ENCODE measurements around the gene DEGS2. TPM values are rescaled to one million over a fixed set of nuclear protein-coding genes. Genes with fewer than 3 reads are reported as not detected.

Gene DEGS2
- polyA plus RNA-seq, 2 of the 4 experiments (the other 2 are of a cell fraction) = 0.93 to 2.3 TPM

- no peak for TF ChIP-seq POLR2AphosphoS2 (conservative IDR thresholded peaks at IDR 0.05; ENCODE audit: low read length)
- no peak for TF ChIP-seq HDAC2 (IDR thresholded peaks at IDR 0.05)
- no peak for TF ChIP-seq JUN (IDR thresholded peaks at IDR 0.05)
- no peak for TF ChIP-seq PHF8 (IDR thresholded peaks at IDR 0.05; ENCODE audit: borderline replicate concordance, low read depth)
- no peak for TF ChIP-seq E2F6 (IDR thresholded peaks at IDR 0.05; ENCODE audit: borderline replicate concordance, low read depth)
Observed at GRCh38 chr14:100116134-100116533, 43.3 kb downstream of the DEGS2 start (continued).

- 87% methylated on average over 8 of the region's 8 CpGs for WGBS (ENCODE audit: missing lambda C conversion rate)
Observed at GRCh38 chr14:100115726-100116125, 43.7 kb downstream of the DEGS2 start.

GRCh38 chr14:100115236-100115635 lies 44.2 kb downstream of the DEGS2 start:
- no peak overlapping the region for H3K4me2 ChIP-seq

More at GRCh38 chr14:100115726-100116125, 43.7 kb downstream of the DEGS2 start:
- Histone ChIP-seq H3K27ac (no peak overlapping the region), H3K4me3 (no peak overlapping the region), H3K4me1 (no peaks in the 10 kb centered on the region), H3K9me3 (no peaks in the 10 kb centered on the region), H3K4me2 (no peak overlapping the region)
- FAIRE-seq (no peak), ATAC-seq (no peak), DNase-seq (ENCODE audit: low read depth in 1 of 2, low spot score in 1 of 2) (no peak)
- CTCF ChIA-PET = interaction anchor here (0.9 to 6.5 kb wide), 6 partner anchors 16 to 134 kb away, joined by 3 to 31 read pairs (median 5); no protein-coding TSS in a partner anchor
- no peak for TF ChIP-seq HOXB13 (CRISPR knock-in tag; IDR thresholded peaks at IDR 0.05; ENCODE audit: low read depth)
- TF ChIP-seq CHD4 (IDR thresholded peaks at IDR 0.05; ENCODE audit: borderline replicate concordance) = no peak
- TF ChIP-seq HOXA7 (CRISPR knock-in tag; IDR thresholded peaks at IDR 0.05) = no peak
- TF ChIP-seq EHF (CRISPR knock-in tag; IDR thresholded peaks at IDR 0.05) = no peak
- no peak for TF ChIP-seq POLR2A (IDR thresholded peaks at IDR 0.05; ENCODE audit: low read length)
- TF ChIP-seq RNF2 (IDR thresholded peaks at IDR 0.05; ENCODE audit: borderline replicate concordance, low read depth) = no peak
- no peak for TF ChIP-seq HOXB5 (CRISPR knock-in tag; IDR thresholded peaks at IDR 0.05)
- no peak for TF ChIP-seq ESRRA (IDR thresholded peaks at IDR 0.05; ENCODE audit: borderline replicate concordance, low read length)
- no peak for TF ChIP-seq PHF8 (IDR thresholded peaks at IDR 0.05; ENCODE audit: borderline replicate concordance, low read depth)
- no peak for TF ChIP-seq EP300 (IDR thresholded peaks at IDR 0.05)
- no peak for TF ChIP-seq JUN (IDR thresholded peaks at IDR 0.05)
- TF ChIP-seq MYC (IDR thresholded peaks at IDR 0.05; ENCODE audit: borderline replicate concordance, low read length) = no peak
- no peak for TF ChIP-seq CBX2 (IDR thresholded peaks at IDR 0.05; ENCODE audit: borderline replicate concordance, low read depth)
- TF ChIP-seq RAD21 (conservative IDR thresholded peaks at IDR 0.05 in 1 of 2, IDR thresholded peaks at IDR 0.05 in 1 of 2) = no peak
- POLR2A ChIA-PET = no interaction called here

More at GRCh38 chr14:100115236-100115635, 44.2 kb downstream of the DEGS2 start:
- FAIRE-seq = no peak
- DNase-seq (ENCODE audit: low read depth in 1 of 2, low spot score in 1 of 2) = no peak
- 100% methylated on average over 5 of the region's 6 CpGs for WGBS (ENCODE audit: missing lambda C conversion rate)
- TF ChIP-seq MAX (IDR thresholded peaks at IDR 0.05) = no peak
- TF ChIP-seq NPAS2 (CRISPR knock-in tag; IDR thresholded peaks at IDR 0.05; ENCODE audit: borderline replicate concordance) = no peak
- no peak for TF ChIP-seq ZC3H11A (IDR thresholded peaks at IDR 0.05)
- TF ChIP-seq CBX8 (IDR thresholded peaks at IDR 0.05) = no peak
- no peak for TF ChIP-seq E2F6 (IDR thresholded peaks at IDR 0.05; ENCODE audit: borderline replicate concordance, low read depth)
- no peak for TF ChIP-seq CEBPB (IDR thresholded peaks at IDR 0.05)
- no peak for TF ChIP-seq FOSB (CRISPR knock-in tag; IDR thresholded peaks at IDR 0.05)
- no peak for TF ChIP-seq HDAC2 (IDR thresholded peaks at IDR 0.05)
- TF ChIP-seq CHD2 (IDR thresholded peaks at IDR 0.05; ENCODE audit: low read length, partially characterized antibody) = no peak
- TF ChIP-seq FOXS1 (CRISPR knock-in tag; IDR thresholded peaks at IDR 0.05) = no peak
- TF ChIP-seq PHF8 (IDR thresholded peaks at IDR 0.05; ENCODE audit: borderline replicate concordance, low read depth) = no peak
- Histone ChIP-seq H3K4me1 (no peaks in the 10 kb centered on the region), H3K4me3 (no peak overlapping the region), H3K9me3 (no peaks in the 10 kb centered on the region), H3K27ac (no peak overlapping the region)
- ChIA-PET CTCF (interaction anchor here (0.6 to 6.5 kb wide), 6 partner anchors 16 to 133 kb away, joined by 3 to 31 read pairs (median 6); no protein-coding TSS in a partner anchor), POLR2A (no interaction called here)
- no peak for ATAC-seq

Measured in A549 (cell line).